SK-N-SH (cell line): Measurements from ENCODE around the gene SAMM50. TPM values are rescaled to one million over a fixed set of nuclear protein-coding genes. Genes with fewer than 3 reads are reported as not detected.

Experiments
- CTCF ChIA-PET: fragments of 300-600, 350-600 bp; formaldehyde crosslinking; extraction: SDS; loops from one replicate; lab custom pipeline; 2021; lab: Yijun Ruan, JAX
- POLR2A ChIA-PET: fragments of 350-600 bp; sonication (Branson Sonifier 250); formaldehyde crosslinking; extraction: SDS; loops from one replicate; lab custom pipeline; 2020; ENCODE audit warnings: antibody characterized with exemption, inconsistent platforms; lab: Yijun Ruan, JAX
- DNase-seq: peaks from one replicate; pipeline ENCODE4 v3.0.0; 2012
- H2AFZ ChIP-seq: fragments of 200-600 bp; sonication (generic); 2 replicates; pipeline ENCODE4 v1.8.1; 2016; ENCODE audit warnings: antibody characterized with exemption, mild to moderate bottlenecking, low read depth
- H3F3A ChIP-seq: fragments of 200-600 bp; sonication (generic); replicated peaks from 2 replicates; pipeline ENCODE3; 2016; ENCODE audit warnings: antibody characterized with exemption, mild to moderate bottlenecking; ENCODE audit not compliant: insufficient read depth
- H3K27ac ChIP-seq, 2 experiments: fragments of 200-500 bp in 1 of 2; fragments of 200-600 bp in 1 of 2; sonication (Bioruptor generic) in 1 of 2; sonication (generic), shearing (Covaris generic) in 1 of 2; 2 replicates each; pipeline versions ENCODE4 v1.5.1 to v1.6.1; 2014 to 2016; ENCODE audit warnings: low read depth in 2 of 2, inconsistent platforms in 1 of 2, low read length in 1 of 2, mild to moderate bottlenecking in 1 of 2, mixed read lengths in 1 of 2
- H3K27me3 ChIP-seq: fragments of 200-600 bp; sonication (generic), shearing (Covaris generic); 2 replicates; pipeline ENCODE4 v1.6.1; 2016; ENCODE audit warnings: mixed run types; ENCODE audit not compliant: insufficient read depth
- H3K36me3 ChIP-seq, 2 experiments: fragments of 200-500 bp in 1 of 2; fragments of 200-600 bp in 1 of 2; sonication (Bioruptor generic) in 1 of 2; sonication (generic) in 1 of 2; replicated peaks in 1 of 2; 2 replicates each; pipeline versions ENCODE3 to v1.5.1; 2014 to 2016; ENCODE audit warnings: low read length in 1 of 2, mild to moderate bottlenecking in 1 of 2; ENCODE audit not compliant: insufficient read depth in 2 of 2, control insufficient read depth in 1 of 2
- H3K4me1 ChIP-seq, 2 experiments: fragments of 200-500 bp in 1 of 2; fragments of 200-600 bp in 1 of 2; sonication (Bioruptor generic) in 1 of 2; sonication (generic), shearing (Covaris generic) in 1 of 2; 2 replicates each; pipeline versions ENCODE4 v1.5.1 to v1.6.1; 2014 to 2016; ENCODE audit warnings: low read depth in 1 of 2, low read length in 1 of 2, mixed run types in 1 of 2; ENCODE audit not compliant: insufficient read depth in 2 of 2, control insufficient read depth in 1 of 2
- H3K4me2 ChIP-seq: fragments of 200-600 bp; sonication (generic), shearing (Covaris generic); 2 replicates; pipeline ENCODE4 v1.6.1; 2017; ENCODE audit warnings: mixed run types
- H3K4me3 ChIP-seq, 2 experiments: fragments of 200-500 bp in 1 of 2; fragments of 200-600 bp in 1 of 2; sonication (Bioruptor generic) in 1 of 2; sonication (generic), shearing (Covaris generic) in 1 of 2; 2 replicates each; pipeline versions ENCODE4 v1.5.1 to v1.8.1; 2014 to 2016; ENCODE audit warnings: low read depth in 2 of 2, inconsistent platforms in 1 of 2, low read length in 1 of 2, mild to moderate bottlenecking in 1 of 2, mixed read lengths in 1 of 2, moderate library complexity in 1 of 2
- H3K79me2 ChIP-seq: fragments of 200-600 bp; sonication (generic); 2 replicates; pipeline ENCODE4 v1.8.1; 2017; ENCODE audit warnings: mild to moderate bottlenecking; ENCODE audit not compliant: insufficient read depth
- H3K9ac ChIP-seq: fragments of 200-600 bp; sonication (generic); 2 replicates; pipeline ENCODE4 v1.6.1; 2017; ENCODE audit warnings: mixed run types
- H3K9me2 ChIP-seq: fragments of 200-600 bp; sonication (generic); 2 replicates; pipeline ENCODE4 v1.6.1; 2017; ENCODE audit warnings: mixed run types
- H3K9me3 ChIP-seq: fragments of 200-600 bp; sonication (generic); 2 replicates; pipeline ENCODE4 v1.6.1; 2017; ENCODE audit warnings: mixed run types, mild to moderate bottlenecking, moderate library complexity
- H4K20me1 ChIP-seq: fragments of 200-600 bp; sonication (generic); 2 replicates; pipeline ENCODE4 v1.6.1; 2017; ENCODE audit warnings: mild to moderate bottlenecking, mixed run types; ENCODE audit not compliant: insufficient read depth
- ELF1 ChIP-seq: IDR thresholded peaks from 2 replicates; pipeline ENCODE4 v1.4.0; 2012
- EZH2phosphoT487 ChIP-seq: fragments of 200-600 bp; sonication (generic); IDR thresholded peaks from 2 replicates; pipeline ENCODE4 v1.6.1; 2017; ENCODE audit warnings: low read depth, mixed run types, mild to moderate bottlenecking, antibody characterized with exemption, moderate library complexity, borderline replicate concordance
- GATA2 ChIP-seq: sonication (generic); formaldehyde crosslinking; IDR thresholded peaks from 2 replicates; pipeline ENCODE4 v1.5.0; 2020; ENCODE audit warnings: mild to moderate bottlenecking, missing genetic modification reagents
- MEF2A ChIP-seq: IDR thresholded peaks from 2 replicates; pipeline ENCODE4 v1.4.0; 2012; ENCODE audit warnings: low read depth, borderline replicate concordance
- MXI1 ChIP-seq: IDR thresholded peaks from 2 replicates; pipeline ENCODE4 v1.6.1; 2012; ENCODE audit warnings: mild to moderate bottlenecking, low read depth, low read length, improper control_type of control experiment
- NRF1 ChIP-seq: IDR thresholded peaks from 2 replicates; pipeline ENCODE4 v1.6.1; 2012; ENCODE audit warnings: low read depth, mild to moderate bottlenecking, low read length
- POLR2AphosphoS5 ChIP-seq: IDR thresholded peaks from 2 replicates; pipeline ENCODE4 v1.6.1; 2012; ENCODE audit warnings: low read depth, low read length
- RAD21 ChIP-seq: IDR thresholded peaks from 2 replicates; pipeline ENCODE4 v1.6.1; 2012; ENCODE audit warnings: mild to moderate bottlenecking, low read length
- SIN3A ChIP-seq: IDR thresholded peaks from 2 replicates; pipeline ENCODE4 v1.6.1; 2012; ENCODE audit warnings: low read depth, mild to moderate bottlenecking, low read length, moderate library complexity, borderline replicate concordance
- TCF12 ChIP-seq: IDR thresholded peaks from 2 replicates; pipeline ENCODE4 v1.4.0; 2012
- TEAD4 ChIP-seq: IDR thresholded peaks from 2 replicates; pipeline ENCODE4 v1.4.0; 2012; ENCODE audit warnings: mild to moderate bottlenecking, borderline replicate concordance; ENCODE audit not compliant: insufficient read depth
- whole genome bisulfite sequencing: methylation state at CpG from one replicate; pipeline ENCODE4 v1.1.6; 2017; ENCODE audit warnings: low lambda C conversion rate; 5-methylcytosine and 5-hydroxymethylcytosine counted together
- polyA plus RNA-seq, 3 experiments: library from polyadenylated mRNA; depleted of rRNA; stranded (reverse); fragments of >200 nt; gene quantifications; 2 replicates each; pipeline ENCODE4 v1.2.3, GENCODE V29; 2012
- TF ChIP-seq, protein P1 (sequence below): fragments of 150-350 bp; IDR thresholded peaks from 2 replicates; pipeline ENCODE4 v1.6.1; 2017; ENCODE audit warnings: antibody characterized with exemption, low read length, low read depth, borderline replicate concordance
- TF ChIP-seq, protein P2 (sequence below): IDR thresholded peaks from 2 replicates; pipeline ENCODE4 v1.4.0; 2012; ENCODE audit warnings: low read depth

The SAMM50 gene
- polyA plus RNA-seq, 1 of the 3 experiments (the other 2 are of a cell fraction): 49.6 TPM

DNA sequence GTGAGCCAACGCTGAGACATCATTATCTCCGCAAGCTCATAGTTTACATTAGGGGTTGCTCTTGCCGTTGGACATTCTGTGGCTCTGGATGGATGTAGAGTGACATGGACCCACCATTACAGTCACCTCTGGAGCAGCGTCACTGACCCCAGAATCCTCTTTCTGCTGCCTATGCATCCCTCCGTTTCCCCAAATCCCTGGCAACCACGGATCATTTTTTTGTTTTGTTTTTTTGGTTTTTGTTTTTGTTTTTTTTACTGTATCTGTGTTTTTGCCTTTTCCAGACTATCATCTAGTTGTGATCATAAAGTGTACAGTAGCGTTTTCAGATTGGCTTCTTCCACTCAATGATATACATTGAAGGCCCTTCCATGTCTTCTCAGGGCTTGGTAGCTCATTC is 72.8 kb downstream of the SAMM50 start:
- ChIA-PET POLR2A (no interaction called here), CTCF (interaction anchor here (0.8 to 1.5 kb wide), 3 partner anchors 36 to 57 kb away, joined by 3 to 6 read pairs (median 4); no protein-coding TSS in a partner anchor)
- H3K9ac ChIP-seq: no peak overlapping the region
- H4K20me1 ChIP-seq: no peaks in the 10 kb centered on the region; the same call in 1 of the 2 replicates
- peaks cover 0 to 11% of the 10 kb centered on the region in 2 experiments; a peak in 1 of 4 replicates for H3K4me1 ChIP-seq
- no peaks in the 10 kb centered on the region for H3K27me3 ChIP-seq
- peaks cover 3% of the 10 kb centered on the region for H3F3A ChIP-seq
- H3K4me2 ChIP-seq: no peak overlapping the region
- no peak overlapping the region for H3K4me3 ChIP-seq
- H3K27ac ChIP-seq: no peak overlapping the region
- 91% methylated on average over 7 of the region's 7 CpGs for WGBS
- no peaks in the 10 kb centered on the region for H3K9me3 ChIP-seq
- TF ChIP-seq, protein P1, sequence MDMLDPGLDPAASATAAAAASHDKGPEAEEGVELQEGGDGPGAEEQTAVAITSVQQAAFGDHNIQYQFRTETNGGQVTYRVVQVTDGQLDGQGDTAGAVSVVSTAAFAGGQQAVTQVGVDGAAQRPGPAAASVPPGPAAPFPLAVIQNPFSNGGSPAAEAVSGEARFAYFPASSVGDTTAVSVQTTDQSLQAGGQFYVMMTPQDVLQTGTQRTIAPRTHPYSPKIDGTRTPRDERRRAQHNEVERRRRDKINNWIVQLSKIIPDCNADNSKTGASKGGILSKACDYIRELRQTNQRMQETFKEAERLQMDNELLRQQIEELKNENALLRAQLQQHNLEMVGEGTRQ: no peak
- TF ChIP-seq ELF1 (no peak), NRF1 (no peak), MEF2A (no peak), SIN3A (no peak), MXI1 (no peak), RAD21 (no peak), TEAD4 (no peak)
- DNase-seq: no peak
- H2AFZ ChIP-seq: no peak overlapping the region
- H3K9me2 ChIP-seq: no peaks in the 10 kb centered on the region
- no peaks in the 10 kb centered on the region for H3K36me3 ChIP-seq
- peaks cover 32% of the 10 kb centered on the region; the same call in 1 of the 2 replicates for H3K79me2 ChIP-seq

DNA sequence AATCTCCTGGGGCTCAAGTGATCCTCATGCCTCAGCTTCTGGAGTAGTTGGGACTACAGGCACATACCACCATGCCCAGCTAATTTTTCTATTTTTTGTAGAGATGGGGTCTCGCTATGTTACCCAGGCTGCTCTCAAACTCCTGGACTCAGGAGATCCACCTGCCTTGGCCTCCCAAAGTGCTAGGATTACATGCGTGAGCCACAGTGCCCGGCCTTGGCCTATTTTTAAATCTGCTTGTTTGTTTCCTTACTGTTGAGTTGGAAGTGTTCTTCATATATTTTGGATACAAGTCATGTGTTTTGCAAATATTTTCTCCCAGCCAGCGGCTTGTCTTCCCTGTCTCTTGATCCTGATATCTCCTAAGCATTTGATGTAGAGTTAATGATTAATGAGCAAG is 73.8 kb downstream of the SAMM50 start:
- H3K4me1 ChIP-seq: peaks cover 0 to 6% of the 10 kb centered on the region in 2 experiments; a peak in 1 of 4 replicates
- CTCF ChIA-PET: interaction anchor here (1.5 kb wide), 1 partner anchor 52 kb away, joined by 6 read pairs; no protein-coding TSS in a partner anchor

More for the DNA sequence above, 73.8 kb downstream of the SAMM50 start:
- WGBS: 92% methylated on average over 4 of the region's 4 CpGs
- H3K4me3 ChIP-seq: no peak overlapping the region
- peaks cover 26% of the 10 kb centered on the region; the same call in 1 of the 2 replicates for H3K79me2 ChIP-seq
- no peak overlapping the region for H3K27ac ChIP-seq
- H3F3A ChIP-seq: peaks cover 3% of the 10 kb centered on the region
- no peak for DNase-seq
- H3K9me2 ChIP-seq: no peaks in the 10 kb centered on the region
- H2AFZ ChIP-seq: no peak overlapping the region
- no peaks in the 10 kb centered on the region; the same call in 1 of the 2 replicates for H4K20me1 ChIP-seq
- no peak overlapping the region for H3K4me2 ChIP-seq
- H3K36me3 ChIP-seq: no peaks in the 10 kb centered on the region
- H3K9me3 ChIP-seq: no peaks in the 10 kb centered on the region
- no peaks in the 10 kb centered on the region for H3K27me3 ChIP-seq
- TF ChIP-seq, protein P2, sequence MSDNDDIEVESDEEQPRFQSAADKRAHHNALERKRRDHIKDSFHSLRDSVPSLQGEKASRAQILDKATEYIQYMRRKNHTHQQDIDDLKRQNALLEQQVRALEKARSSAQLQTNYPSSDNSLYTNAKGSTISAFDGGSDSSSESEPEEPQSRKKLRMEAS: no peak
- TF ChIP-seq EZH2phosphoT487 (no peak), POLR2AphosphoS5 (no peak), GATA2 (CRISPR knock-in tag) (no peak), NRF1 (no peak), TCF12 (no peak), MXI1 (no peak)
- H3K9ac ChIP-seq: no peak overlapping the region
- POLR2A ChIA-PET: no interaction called here
